Keratinocyte (primary cell): ENCODE data around the gene ZBTB9. TPM values are rescaled to one million over a fixed set of nuclear protein-coding genes. Genes with fewer than 3 reads are reported as not detected.
"Not testable (repeated sequence)": the region's sequence is repeated elsewhere in the genome, so short reads cannot be mapped to it uniquely, and the experiment has no call there.

Experiments
- DNase-seq: peaks from one replicate; pipeline ENCODE4 v3.0.0-alpha.2; 2011; ENCODE audit warnings: low read depth, missing footprints, low spot score
- FAIRE-seq: peaks from 2 replicates; lab custom pipeline; 2011; peaks lifted over from hg19 to GRCh38; lab: Jason Lieb, UNC
- H2AFZ ChIP-seq: 2 replicates; pipeline ENCODE4 v1.6.0; 2012; ENCODE audit warnings: low read length, control low read depth, inconsistent platforms; ENCODE audit not compliant: control insufficient read depth
- H3K27ac ChIP-seq: 2 replicates; pipeline ENCODE4 v1.5.1; 2011; ENCODE audit warnings: low read length; ENCODE audit not compliant: control insufficient read depth, insufficient read depth
- H3K27me3 ChIP-seq: 3 replicates; pipeline ENCODE4 v1.6.0; 2011; ENCODE audit warnings: low read length; ENCODE audit not compliant: control insufficient read depth, insufficient read depth; ENCODE audit errors: extremely low read depth
- H3K36me3 ChIP-seq, 2 experiments: 2 replicates in 1 of 2; 3 replicates in 1 of 2; pipeline ENCODE4 v1.5.1; 2011; ENCODE audit warnings: low read length in 2 of 2, mild to moderate bottlenecking in 1 of 2; ENCODE audit not compliant: control insufficient read depth in 2 of 2, insufficient read depth in 2 of 2; ENCODE audit errors: extremely low read depth in 1 of 2
- H3K4me1 ChIP-seq: 3 replicates; pipeline ENCODE4 v1.5.1; 2011; ENCODE audit warnings: low read length; ENCODE audit not compliant: control insufficient read depth, insufficient read depth; ENCODE audit errors: extremely low read depth
- H3K4me2 ChIP-seq: 3 replicates; pipeline ENCODE4 v1.6.0; 2011; ENCODE audit warnings: low read depth, low read length; ENCODE audit not compliant: control insufficient read depth, insufficient read depth; ENCODE audit errors: extremely low read depth
- H3K4me3 ChIP-seq, 3 experiments: fragments of 200-600 bp in 1 of 3; sonication (generic) in 1 of 3; 2 replicates in 2 of 3; 3 replicates in 1 of 3; pipeline ENCODE4 v1.5.1; 2011 to 2016; ENCODE audit warnings: low read length in 3 of 3, mild to moderate bottlenecking in 3 of 3, control low read depth in 2 of 3, inconsistent platforms in 1 of 3, low read depth in 1 of 3, mixed read lengths in 1 of 3, mixed run types in 1 of 3, moderate library complexity in 1 of 3; ENCODE audit not compliant: control insufficient read depth in 2 of 3, insufficient read depth in 2 of 3; ENCODE audit errors: extremely low read depth in 1 of 3
- H3K79me2 ChIP-seq: 2 replicates; pipeline ENCODE4 v1.6.0; 2012; ENCODE audit warnings: low read length; ENCODE audit not compliant: control insufficient read depth, insufficient read depth
- H3K9ac ChIP-seq: 3 replicates; pipeline ENCODE4 v1.6.0; 2011; ENCODE audit warnings: low read length; ENCODE audit not compliant: control insufficient read depth, insufficient read depth; ENCODE audit errors: extremely low read depth
- H3K9me1 ChIP-seq: 3 replicates; pipeline ENCODE4 v1.6.0; 2011; ENCODE audit warnings: low read length; ENCODE audit not compliant: control insufficient read depth, insufficient read depth; ENCODE audit errors: extremely low read depth
- H3K9me3 ChIP-seq: 2 replicates; pipeline ENCODE4 v1.5.1; 2012; ENCODE audit warnings: low read depth, low read length; ENCODE audit not compliant: control insufficient read depth
- H4K20me1 ChIP-seq: 3 replicates; pipeline ENCODE4 v1.6.0; 2011; ENCODE audit warnings: low read length; ENCODE audit not compliant: control insufficient read depth, insufficient read depth; ENCODE audit errors: extremely low read depth
- EZH2 ChIP-seq: IDR thresholded peaks from one replicate; pipeline ENCODE4 v1.6.1; 2012; ENCODE audit warnings: inconsistent platforms, mild to moderate bottlenecking, low read length, moderate library complexity
- dilution Hi-C: fragments of 300-500 bp; cut with MboI; formaldehyde crosslinking; loops from one replicate; pipeline ENCODE4 v1.7.0; 2020; ENCODE audit warnings: low sequenced_read_pairs; ENCODE audit not compliant: extremely low pct_ligation_motif_present
- polyA plus RNA-seq, 5 experiments: library from polyadenylated mRNA; depleted of rRNA in 3 of 5; stranded (reverse) in 3 of 5; stranded (forward) in 1 of 5; unstranded in 1 of 5; fragments of >200 nt; gene quantifications; 1 replicate in 1 of 5; 2 replicates in 3 of 5; 3 replicates in 1 of 5; pipeline versions ENCODE4 v1.2.1 to v1.2.3, GENCODE V29; 2011 to 2012; ENCODE audit warnings: missing spikeins in 2 of 5, low read depth in 1 of 5, low replicate concordance in 1 of 5
- TF ChIP-seq, protein P1 (sequence below), 3 experiments: IDR thresholded peaks in 1 of 3; conservative IDR thresholded peaks in 1 of 3; optimal IDR thresholded peaks in 1 of 3; 2 replicates in 2 of 3; 3 replicates in 1 of 3; pipeline versions ENCODE3 to v1.5.1; 2011; ENCODE audit warnings: low read length in 3 of 3, mild to moderate bottlenecking in 3 of 3, moderate library complexity in 2 of 3, control low read depth in 1 of 3, inconsistent platforms in 1 of 3; ENCODE audit not compliant: insufficient read depth in 2 of 3; ENCODE audit errors: extremely low read depth in 1 of 3

Gene ZBTB9
- polyA plus RNA-seq, 1 donor (not counting 4 experiments of a cell fraction or from before 2014, with no cell fraction given): 7.8 TPM

DNA sequence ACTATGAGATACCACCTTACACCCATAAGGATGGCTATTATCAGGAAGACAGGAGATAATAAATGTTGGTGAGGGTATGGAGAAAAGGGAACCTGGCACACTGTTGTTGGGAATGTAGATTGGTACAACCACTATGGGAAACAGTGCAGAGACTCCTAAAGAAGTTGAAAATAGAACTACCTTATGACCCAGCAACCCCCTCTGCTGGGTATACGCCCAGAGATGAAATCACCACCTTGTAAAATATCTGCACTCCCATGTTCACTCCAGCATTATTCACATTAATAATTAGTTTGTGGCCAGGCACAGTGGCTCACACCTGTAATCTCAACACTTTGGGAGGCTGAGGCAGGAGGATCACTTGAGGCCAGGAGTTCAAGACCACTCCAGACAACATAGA, 26.8 kb downstream of the ZBTB9 start:
- Histone ChIP-seq H3K9me3 (no peaks in the 10 kb centered on the region), H4K20me1 (no peaks in the 10 kb centered on the region), H3K27ac (no peak overlapping the region), H3K4me1 (no peaks in the 10 kb centered on the region), H2AFZ (no peak overlapping the region), H3K36me3 (no peaks in the 10 kb centered on the region), H3K4me3 (no peak overlapping the region), H3K9me1 (no peaks in the 10 kb centered on the region), H3K4me2 (no peak overlapping the region), H3K79me2 (no peaks in the 10 kb centered on the region), H3K9ac (no peak overlapping the region), H3K27me3 (no peaks in the 10 kb centered on the region)
- dilution Hi-C loops: no loop called here
- TF ChIP-seq, protein P1, sequence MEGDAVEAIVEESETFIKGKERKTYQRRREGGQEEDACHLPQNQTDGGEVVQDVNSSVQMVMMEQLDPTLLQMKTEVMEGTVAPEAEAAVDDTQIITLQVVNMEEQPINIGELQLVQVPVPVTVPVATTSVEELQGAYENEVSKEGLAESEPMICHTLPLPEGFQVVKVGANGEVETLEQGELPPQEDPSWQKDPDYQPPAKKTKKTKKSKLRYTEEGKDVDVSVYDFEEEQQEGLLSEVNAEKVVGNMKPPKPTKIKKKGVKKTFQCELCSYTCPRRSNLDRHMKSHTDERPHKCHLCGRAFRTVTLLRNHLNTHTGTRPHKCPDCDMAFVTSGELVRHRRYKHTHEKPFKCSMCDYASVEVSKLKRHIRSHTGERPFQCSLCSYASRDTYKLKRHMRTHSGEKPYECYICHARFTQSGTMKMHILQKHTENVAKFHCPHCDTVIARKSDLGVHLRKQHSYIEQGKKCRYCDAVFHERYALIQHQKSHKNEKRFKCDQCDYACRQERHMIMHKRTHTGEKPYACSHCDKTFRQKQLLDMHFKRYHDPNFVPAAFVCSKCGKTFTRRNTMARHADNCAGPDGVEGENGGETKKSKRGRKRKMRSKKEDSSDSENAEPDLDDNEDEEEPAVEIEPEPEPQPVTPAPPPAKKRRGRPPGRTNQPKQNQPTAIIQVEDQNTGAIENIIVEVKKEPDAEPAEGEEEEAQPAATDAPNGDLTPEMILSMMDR (optimal IDR thresholded peaks at IDR 0.05 in 1 of 3, IDR thresholded peaks at IDR 0.05 in 1 of 3, conservative IDR thresholded peaks at IDR 0.05 in 1 of 3; ENCODE audit: extremely low read depth in 1 of 3, insufficient read depth in 2 of 3, low read length in 3 of 3): no peak
- no peak for TF ChIP-seq EZH2
- no peak for FAIRE-seq
- DNase-seq: no peak

DNA sequence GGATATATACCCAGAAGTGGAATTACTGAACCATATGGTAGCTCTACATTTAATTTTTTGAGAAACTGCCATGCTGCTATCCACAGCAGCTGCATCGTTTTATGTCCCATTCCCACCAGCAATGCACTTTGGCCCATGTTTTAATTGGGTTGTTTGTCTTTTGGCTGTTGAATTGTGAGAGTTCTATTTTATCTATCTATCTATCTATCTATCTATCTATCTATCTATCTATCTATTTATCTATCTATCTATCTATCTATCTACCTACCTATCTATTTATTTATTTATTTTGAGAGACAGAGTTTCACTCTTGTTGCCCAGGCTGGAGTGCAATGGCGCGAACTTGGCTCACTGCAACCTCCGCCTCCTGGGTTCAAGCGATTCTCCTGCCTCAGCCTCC, 28.2 kb downstream of the ZBTB9 start:
- H3K4me2 ChIP-seq, FAIRE-seq, H3K9ac ChIP-seq, H3K27me3 ChIP-seq, H3K4me1 ChIP-seq, H4K20me1 ChIP-seq, H3K9me1 ChIP-seq, H3K9me3 ChIP-seq, H2AFZ ChIP-seq, H3K36me3 ChIP-seq, H3K27ac ChIP-seq, H3K4me3 ChIP-seq, DNase-seq, H3K79me2 ChIP-seq, dilution Hi-C loops: not testable (repeated sequence)

DNA sequence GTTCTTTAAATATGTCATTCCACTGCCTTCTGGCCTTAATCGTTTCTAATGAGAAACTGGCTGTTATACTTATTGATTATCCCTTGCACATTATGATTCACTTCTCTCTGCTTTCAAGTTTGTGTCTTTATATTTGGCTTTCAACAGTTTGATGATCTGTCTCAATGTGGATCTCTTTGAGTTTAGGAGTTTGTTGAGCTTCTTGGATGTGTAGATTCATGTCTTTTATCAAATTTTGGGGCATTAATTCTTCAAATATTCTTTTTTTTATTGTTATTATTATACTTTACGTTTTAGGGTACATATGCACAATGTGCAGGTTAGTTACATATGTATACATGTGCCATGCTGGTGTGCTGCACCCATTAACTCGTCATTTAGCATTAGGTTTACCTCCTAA, 29.3 kb downstream of the ZBTB9 start:
- Histone ChIP-seq H3K4me3 (no peak overlapping the region), H3K27ac (no peak overlapping the region), H3K9ac (no peak overlapping the region), H3K4me2 (no peak overlapping the region), H2AFZ (no peak overlapping the region), H3K36me3 (no peaks in the 10 kb centered on the region), H3K4me1 (no peaks in the 10 kb centered on the region), H4K20me1 (no peaks in the 10 kb centered on the region), H3K9me1 (no peaks in the 10 kb centered on the region), H3K79me2 (no peaks in the 10 kb centered on the region), H3K9me3 (no peaks in the 10 kb centered on the region), H3K27me3 (no peaks in the 10 kb centered on the region)
- FAIRE-seq (no peak), DNase-seq (no peak)
- TF ChIP-seq, protein P1 (optimal IDR thresholded peaks at IDR 0.05 in 1 of 3, IDR thresholded peaks at IDR 0.05 in 1 of 3, conservative IDR thresholded peaks at IDR 0.05 in 1 of 3; ENCODE audit: extremely low read depth in 1 of 3, insufficient read depth in 2 of 3, low read length in 3 of 3): no peak
- TF ChIP-seq EZH2: no peak
- dilution Hi-C loops: no loop called here

DNA sequence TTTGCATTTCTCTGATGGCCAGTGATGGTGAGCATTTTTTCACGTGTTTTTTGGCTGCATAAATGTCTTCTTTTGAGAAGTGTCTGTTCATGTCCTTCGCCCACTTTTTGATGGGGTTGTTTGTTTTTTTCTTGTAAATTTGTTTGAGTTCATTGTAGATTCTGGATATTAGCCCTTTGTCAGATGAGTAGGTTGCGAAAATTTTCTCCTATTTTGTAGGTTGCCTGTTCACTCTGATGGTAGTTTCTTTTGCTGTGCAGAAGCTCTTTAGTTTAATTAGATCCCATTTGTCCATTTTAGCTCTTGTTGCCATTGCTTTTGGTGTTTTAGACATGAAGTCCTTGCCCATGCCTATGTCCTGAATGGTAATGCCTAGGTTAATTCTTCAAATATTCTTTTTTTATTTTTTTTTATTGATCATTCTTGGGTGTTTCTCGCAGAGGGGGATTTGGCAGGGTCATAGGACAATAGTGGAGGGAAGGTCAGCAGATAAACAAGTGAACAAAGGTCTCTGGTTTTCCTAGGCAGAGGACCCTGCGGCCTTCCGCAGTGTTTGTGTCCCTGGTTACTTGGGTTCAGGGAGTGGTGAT, 30.4 kb downstream of the ZBTB9 start:
- H3K9me3 ChIP-seq, H3K9ac ChIP-seq, H3K27ac ChIP-seq, H3K27me3 ChIP-seq, H2AFZ ChIP-seq, H3K4me3 ChIP-seq, dilution Hi-C loops, FAIRE-seq, H3K9me1 ChIP-seq, H4K20me1 ChIP-seq, H3K79me2 ChIP-seq, DNase-seq, H3K4me1 ChIP-seq, H3K36me3 ChIP-seq, H3K4me2 ChIP-seq: not testable (repeated sequence)
